CD4-positive, alpha-beta T cell treated with Interleukin-21 for 1 hour (primary cell): ENCODE results near the gene CACTIN.

Source experiments
- DNase-seq: peaks from one replicate; pipeline ENCODE4 v3.0.0-alpha.2; 2020

CACTIN gene

DNA sequence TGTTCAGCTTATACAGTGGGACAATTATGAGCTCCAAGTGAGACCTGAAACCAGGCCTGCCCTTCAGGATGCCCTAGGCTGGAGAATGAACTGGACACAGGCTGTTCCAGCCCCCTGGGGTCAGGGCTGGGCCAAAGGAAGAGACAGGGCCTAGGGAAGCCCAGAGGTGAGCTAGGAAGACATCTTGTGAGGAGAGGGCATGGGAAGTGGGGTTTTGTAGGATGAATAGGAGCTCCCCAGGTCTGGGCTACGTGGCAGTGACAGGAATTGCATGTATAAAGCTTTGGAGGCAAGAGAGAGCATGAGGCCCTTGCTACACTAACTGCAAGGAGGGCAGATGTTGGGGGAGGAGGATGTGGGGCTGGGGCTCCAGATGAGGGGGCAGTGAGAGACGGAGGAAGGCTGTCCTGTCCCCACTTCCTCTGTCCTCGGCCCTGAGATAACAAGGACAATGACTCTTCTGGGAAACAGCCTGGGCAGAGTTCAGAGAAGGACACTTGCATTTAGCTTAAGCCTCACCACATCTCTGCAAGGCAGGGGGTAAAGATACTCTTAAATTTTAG, 18.4 kb downstream of the CACTIN start:
- DNase-seq, result no peak

DNA sequence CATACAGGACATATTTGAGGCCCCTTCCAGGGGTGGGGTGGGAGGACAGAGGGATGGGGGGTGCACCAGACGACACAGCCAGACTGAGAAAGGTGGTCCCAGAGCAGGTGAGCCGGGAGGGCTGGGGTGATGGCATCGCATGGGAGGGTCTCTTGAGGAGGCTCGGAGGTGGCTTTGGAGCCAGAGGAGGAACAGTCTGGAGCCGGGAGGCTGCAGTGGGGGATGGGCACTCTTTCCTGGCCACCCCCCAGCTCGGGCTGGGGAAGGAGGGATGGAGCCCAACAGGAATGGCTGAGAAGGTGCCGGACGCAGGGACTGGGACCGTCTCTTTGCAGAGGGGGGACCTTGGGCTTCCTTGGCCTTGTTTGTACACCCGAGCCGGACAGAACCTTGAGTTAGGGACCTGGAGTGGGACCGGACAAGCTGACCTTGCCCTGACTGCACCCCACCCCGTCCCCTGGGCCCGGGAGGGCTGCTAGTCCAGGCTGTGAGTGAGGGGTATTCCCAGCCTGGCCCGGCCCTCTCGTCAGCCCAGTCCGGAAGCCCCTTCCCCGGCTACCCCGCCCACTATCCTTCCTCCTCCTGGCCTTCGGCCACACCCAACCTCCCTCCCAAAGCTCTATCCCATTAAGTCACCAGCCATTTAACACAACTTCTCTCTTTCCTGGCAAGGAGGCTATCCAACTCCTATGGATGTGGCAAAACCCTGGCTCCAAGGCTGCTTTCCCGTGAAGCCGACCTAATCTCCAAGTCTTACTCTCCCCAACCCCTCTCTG, 19.1 kb downstream of the CACTIN start:
- no peak for DNase-seq

DNA sequence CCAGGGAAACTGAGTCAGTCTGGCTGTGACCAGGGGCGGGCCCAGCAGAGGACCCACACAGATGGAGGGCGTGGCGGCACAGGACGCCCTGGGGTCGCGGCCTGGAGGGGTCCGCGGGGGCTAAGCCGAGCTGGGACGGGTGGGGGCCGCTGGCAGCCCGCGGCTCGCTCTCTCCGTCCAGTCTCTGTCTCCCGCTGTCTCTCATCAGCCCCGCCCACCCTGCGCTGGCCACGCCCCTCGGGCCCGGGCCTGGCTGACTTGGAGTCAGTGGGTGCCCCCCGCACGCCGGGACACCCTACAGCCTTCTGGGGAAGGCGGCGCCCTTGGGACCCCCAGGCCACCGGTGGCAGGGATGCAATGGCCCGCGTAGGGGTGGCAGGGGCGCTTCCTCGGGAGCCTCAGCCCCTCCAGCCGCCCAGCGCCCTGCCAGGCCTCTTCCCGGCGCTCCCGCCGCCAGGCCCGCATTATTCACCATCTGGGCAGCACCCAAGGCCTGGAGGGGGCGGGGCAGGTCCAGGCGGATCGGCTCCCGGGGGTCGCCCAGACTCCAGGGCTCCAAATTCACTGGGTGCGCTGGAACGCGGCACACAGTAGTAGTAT, 19.8 kb downstream of the CACTIN start, which contains the start of gene TBXA2R:
TSS of gene TBXA2R (minus strand) at position 186 of the 600 bp plus-strand sequence. CDS start 6,241 bp downstream, outside the sequence.
- DNase-seq, result peak; percentile 52

DNA sequence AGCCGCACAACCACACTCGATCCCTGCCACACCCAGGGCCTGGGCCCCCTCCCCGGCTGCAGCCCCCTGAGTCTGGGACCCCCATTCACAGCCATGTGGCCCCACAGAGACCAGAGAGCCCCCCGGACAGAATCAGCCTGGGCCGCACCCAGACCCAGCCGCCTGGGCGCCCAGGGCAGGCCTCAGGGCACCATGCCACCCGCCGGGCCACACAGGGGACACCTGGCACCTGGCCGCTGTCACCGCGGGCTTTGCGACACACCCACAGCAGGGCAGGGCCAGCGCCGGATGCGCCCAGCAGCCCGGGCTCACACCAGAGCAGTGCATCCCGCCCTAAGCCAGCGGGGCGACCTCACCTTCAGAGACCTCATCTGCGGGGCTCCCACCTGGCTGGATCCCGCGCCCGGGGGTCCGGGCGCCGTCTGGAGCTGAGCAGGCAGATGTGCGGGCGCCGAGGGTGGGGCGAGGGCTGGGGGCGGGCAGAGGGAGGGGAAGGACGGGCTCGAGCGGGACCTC, 20.4 kb downstream of the CACTIN start:
- DNase-seq, result peak; percentile 32

DNA sequence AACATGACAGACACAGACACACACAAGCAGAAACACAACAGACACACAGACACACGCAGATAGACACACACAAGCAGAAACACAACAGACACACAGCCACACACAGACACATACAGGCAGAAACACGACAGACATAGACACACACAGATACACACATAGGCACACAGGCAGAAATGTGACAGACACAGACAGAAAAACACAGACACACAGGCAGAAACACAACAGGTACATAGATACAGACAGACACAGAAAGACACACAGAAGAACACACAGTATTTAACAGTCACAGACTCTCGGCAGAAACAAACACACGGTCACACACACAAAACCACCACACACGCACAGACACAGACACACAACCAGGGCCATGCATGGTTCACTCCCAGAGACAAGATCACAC, 20.8 kb downstream of the CACTIN start:
- DNase-seq, result no peak

DNA sequence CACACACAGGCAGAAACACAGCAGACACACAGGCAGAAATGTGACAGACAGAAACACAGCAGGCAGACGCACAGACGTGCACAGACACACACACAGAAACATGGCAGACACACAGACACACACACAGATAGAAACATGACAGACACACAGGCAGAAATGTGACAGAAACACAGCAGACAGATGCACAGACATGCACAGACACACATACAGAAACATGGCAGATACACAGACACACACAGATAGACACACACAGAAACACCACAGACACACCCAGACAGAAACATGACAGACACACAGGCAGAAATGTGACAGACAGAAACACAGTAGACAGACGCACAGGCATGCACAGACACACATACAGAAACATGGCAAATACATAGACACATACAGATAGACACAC, 21.2 kb downstream of the CACTIN start:
- no peak for DNase-seq

DNA sequence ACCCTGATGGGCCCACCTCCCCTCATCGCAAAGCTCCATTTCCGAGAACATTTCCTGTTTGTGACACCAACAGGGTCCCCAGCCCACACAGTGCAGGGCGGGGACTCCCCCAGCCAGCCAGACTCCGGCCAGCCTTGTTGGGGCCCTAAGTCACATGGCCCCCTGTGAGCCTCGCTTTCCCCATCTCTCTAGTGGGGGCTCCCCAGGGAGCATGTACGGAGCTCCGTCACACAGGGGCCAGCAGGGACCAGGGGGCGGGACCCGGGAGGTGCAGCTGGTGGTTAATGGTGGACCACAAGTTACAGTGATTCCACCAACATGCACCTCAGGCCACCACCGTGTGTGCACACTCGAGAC, 21.6 kb downstream of the CACTIN start:
- peak; percentile 43 for DNase-seq

DNA sequence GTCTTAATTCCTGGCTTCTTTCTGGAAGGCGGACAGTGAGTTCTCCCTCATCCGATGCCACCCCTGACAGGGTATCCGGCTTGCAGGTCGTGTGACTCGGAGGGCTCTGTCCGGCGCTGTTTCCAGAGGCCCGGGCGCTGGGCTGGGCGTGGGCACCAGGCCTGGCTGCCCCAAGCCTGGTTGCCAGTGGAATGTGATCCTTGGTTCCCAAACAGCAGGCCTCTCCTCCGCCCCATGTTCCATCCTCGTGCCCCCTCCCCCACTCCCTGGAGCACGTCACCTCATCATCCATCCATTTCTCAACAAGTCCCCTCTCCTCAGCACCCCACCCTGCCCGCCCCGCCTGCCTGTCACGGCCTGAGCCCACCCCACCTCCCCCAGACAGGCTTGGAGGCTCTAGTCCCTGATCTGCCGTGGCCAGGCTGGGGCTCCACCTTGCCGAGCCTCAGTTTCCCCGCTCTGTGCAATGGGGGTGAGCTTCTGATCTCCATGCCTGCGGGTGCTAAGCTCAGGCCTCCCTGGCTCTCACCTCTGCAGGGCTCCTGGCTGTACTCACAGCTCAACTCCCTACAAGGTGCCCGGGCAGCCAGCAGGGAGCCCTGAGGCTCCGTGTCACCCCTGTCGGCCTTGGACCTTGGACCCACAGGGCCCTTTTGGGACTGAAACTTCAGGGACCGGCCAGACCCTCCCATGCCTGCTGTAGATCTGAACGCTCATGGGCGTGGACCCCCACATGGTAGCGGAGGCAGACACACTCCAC, 22.2 kb downstream of the CACTIN start:
- DNase-seq, result no peak

DNA sequence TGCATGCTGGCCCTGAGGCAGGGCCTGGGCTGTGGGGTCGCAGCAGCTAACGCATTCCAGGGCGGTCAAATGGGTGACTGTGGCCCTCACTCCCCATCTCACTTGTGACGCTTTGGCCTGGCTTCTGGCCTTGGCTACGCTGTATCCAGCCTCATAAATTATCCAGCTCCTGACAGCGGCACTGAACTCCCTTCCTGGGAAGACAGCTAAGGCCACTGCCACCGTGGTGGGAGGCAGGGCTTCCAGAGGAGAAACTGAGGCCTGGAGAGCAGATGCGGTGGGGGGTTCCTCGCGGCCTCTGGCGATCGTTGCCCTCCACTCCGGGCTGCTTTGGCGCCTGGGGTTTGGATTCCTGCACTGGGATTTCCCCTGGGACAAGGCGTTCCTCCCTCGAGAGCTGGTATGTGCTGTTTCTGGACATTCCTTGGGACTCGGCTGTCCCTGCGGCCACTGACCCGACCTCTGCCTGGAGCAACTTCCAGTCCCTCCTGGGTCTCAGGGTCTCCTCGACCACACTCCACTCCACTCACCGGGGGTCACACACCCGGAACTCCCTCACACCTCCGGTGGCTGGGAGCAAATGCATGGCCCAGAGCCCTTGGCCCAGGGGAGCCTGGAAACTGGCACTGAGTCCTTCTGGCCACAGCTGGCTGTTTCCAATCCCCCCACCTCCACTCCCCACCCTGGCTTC, 23.3 kb downstream of the CACTIN start:
- DNase-seq, result no peak

DNA sequence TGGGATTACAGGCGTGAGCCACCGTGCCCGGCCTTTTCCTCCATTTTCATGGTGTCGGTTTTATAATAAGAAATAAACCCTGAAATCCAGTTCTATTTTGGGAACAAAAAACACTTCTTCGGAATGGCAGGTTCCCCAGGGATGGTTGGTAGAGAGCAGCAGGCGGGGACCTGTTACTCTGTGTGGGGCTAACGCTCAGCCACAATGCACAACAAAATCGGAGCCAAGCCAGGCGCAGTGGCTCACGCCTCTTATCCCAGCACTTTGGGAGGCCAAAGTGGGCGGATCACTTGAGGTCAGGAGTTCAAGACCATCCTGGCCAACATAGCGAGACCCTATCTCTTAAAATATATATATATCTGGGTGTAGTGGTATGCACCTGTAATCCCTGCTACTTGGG, 25.6 kb downstream of the CACTIN start:
- DNase-seq, result no peak

DNA sequence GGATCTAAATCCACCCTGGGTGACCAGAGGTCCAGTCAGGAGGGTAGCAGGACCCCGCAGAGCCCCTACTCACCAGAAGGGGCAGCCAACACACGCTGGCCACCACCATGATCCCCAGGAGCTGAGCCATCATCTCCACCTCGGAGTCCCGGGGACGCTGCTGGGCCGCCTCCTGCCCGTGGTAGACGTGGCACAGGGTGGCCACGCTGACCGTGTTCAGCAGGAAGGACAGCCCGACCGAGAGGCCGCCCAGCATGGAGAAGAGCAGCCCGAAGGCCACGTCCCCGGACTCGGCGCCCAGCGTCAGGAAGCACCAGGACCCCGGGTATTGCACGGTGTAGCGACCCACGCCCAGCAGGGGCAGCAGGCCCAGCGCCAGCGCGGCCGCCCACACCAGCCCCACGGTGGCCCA, 26.8 kb downstream of the CACTIN start:
- DNase-seq, result no peak

DNA sequence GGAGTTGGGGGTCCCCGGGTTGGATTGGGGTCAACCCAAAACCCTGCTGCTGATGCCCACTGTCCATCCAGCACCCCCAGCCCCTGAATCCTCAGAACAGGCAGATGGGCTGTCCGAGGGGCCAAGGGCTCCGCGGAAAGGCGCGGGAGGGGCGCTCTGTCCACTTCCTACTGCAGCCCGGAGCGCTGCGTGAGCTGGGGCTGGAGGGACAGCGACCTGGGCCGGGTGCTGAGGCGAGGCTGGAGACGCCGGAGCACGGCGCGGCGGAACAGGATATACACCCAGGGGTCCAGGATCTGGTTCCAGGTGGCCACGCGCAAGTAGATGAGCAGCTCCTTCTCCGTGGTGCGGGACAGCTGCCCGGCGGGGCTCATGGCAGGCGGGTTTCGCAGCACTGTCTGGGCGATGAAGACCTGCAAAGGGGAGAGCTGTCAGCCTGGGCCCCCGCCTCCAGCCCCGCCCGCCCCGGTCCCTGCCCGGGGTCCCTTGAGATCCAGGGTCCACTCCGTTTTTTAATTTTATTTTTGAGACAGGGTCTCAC, 31.0 kb downstream of the CACTIN start:
- no peak for DNase-seq

DNA sequence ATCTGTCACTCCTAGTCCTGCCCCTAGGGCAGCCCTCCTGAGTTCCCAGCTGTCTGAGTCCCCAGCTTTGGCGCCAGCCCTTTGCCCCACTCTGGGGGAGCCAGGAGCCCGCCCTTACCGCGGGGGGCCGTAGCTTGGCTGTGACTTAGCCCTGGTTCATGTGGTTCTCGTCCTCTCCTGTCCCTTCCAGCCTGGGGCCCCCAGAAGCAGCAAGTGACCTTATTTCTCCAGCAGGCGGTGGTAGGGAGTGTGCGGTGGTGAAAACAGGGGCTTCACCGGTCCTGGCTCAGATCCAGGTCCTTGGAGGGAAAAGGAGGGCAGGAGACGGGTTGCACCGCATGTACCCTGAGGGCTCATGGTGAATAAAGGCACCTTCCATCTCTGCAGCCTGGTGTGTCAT, 33.4 kb downstream of the CACTIN start:
- no peak for DNase-seq

DNA sequence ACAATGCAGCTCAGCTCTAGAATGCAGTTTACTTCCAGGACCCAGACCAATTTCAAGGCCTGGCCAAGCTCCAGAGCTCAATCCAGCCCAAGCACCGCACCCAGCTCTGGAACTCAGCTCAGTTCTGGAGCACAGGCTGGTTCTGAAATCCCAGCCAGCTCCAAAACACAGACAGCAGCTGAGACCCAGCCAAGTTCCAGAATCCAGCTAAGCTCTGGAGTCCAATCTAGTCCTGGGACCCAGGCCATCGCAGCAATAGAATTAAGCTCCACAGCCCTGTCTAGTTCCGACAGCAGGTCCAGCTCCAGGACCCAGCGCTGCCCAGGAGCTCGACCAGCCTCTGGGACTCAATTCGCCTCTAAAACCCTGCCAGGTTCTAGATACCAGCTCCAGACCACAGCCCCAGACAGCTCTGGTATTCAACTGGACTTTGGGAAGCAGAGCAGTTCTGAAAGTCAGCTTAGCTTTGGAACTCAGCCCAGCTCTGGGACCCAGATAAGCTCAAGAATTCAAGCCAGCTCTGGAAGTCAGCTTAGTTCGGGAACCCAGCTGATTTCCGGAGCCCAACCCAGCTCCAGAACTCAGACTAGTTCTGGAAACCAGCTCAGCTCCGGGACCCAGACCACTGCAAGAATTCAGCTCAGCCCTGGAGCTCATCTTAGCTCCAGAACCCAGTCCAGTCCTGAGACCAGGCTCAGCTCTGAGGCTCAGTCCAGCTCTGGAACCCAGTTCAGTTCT, 34.5 kb downstream of the CACTIN start:
- DNase-seq, result no peak

DNA sequence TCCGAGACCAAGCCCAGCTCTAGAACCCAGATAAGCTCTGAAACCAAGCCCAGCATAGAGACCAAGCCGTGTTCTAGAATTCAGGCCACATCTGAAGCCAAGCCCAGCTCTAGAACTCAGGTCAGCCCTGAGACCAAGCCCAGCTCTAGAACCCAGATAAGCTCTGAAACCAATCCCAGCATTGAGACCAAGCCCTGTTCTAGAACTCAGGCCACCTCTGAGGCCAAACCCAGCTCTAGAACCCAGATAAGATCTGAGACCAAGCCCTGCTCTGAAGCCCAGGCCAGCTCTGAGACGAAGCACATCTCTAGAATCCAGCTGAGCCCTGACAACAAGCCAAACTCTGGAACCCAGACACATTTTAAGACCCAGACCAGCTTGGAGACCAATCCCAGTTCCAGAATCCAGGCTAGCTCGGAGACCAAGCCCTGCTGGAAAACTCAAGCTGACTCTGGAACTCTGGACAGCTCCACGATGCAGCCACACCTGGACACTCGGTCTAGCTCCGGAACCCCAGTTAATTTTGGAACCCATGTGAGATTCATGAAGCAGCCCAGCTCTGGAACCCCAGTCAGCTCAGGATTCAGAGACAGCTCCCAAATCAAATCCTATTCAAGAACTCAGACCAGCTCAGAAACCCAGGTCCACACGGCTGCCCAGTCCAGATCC, 35.5 kb downstream of the CACTIN start:
- DNase-seq, result no peak

DNA sequence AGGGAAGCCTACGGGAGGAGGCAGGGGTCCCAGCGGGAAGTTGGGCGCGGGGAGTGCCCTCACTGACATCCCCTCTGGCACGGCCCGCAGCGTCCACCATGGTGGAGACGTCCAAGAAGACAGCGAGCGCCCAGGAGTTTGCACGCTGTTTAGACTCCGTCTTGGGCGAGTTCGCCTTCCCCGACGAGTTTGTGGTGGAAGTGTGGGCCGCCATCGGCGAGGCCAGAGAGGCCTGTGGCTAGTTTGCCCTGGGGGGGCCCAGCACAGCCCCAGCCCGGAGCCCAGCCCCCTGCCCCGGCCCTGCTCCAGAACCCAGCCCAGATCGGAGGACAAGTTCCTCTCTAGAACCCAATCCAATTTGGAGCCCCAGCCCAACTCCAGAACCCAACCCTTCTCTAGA, 36.6 kb downstream of the CACTIN start:
- no peak for DNase-seq

DNA sequence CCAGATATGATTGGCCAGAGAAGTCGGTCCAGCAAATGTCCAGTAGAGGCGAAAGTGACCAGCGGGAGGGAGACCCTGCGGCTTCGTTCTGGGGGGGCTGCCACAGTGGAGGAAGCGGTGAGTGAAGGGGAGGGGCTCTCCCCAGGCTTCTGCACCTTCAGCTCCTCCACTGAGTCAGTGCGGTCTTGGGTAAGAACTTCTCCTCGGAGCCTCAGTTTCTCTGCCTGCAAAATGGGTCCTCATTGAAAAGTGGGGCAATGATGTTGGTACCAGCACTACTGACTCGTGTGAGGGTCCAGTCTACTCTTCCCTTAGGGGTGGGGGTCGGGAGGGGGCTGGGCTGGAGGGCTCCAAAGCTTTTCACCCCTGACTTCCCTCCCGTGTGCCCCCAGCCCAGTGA, 37.2 kb downstream of the CACTIN start:
- DNase-seq, result no peak

DNA sequence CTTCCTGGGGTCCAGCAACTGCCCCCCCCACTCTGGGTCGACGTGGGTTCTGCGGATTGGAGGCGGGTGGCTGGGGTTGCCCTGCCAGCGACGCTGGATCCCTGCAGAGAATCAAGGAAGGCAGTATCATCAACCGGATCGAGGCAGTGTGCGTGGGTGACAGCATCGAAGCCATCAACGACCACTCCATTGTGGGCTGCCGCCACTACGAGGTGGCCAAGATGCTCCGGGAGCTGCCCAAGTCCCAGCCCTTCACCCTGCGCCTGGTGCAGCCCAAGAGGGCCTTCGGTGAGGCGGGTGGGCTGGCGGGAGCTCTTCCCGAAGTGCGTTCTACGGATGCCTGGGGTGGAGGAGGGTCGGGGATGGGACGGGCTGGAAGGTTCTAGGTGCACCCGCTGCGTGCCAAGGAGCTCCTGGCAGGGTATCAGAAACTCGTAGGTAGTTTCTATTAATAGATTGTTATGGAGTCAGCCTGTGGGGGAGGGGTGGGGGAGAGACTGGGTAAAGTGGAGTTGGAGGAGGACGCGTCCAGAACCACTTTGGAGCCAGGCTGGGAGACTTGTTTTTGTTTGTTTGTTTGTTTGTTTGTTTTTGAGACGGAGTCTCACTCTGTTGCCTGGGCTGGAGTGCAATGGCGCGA, 39.8 kb downstream of the CACTIN start:
- no peak for DNase-seq

DNA sequence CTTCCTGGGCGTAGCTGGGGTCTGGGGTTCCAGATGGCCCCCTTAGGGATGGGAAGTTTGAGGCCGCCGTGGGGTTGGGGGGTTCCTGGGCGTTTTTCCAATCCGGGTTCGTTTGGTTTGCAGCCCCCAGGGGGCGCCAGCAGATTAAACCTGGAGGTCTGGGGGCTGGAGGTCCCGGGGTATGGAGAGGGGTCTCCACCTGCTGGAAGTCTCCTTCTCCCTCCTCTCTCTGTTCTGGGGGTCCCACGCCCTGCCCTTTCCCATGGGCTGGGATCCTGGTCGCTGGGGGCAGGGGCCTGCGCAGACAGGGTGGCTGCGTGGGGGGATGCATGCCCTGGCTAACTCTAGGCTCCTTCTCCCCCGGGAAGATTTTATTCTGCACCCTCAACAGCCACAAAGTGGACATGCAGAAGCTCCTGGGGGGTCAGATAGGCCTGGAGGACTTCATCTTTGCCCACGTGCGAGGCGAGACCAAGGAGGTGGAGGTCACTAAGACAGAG, 40.4 kb downstream of the CACTIN start:
- DNase-seq, result peak; percentile 35
